Left lung (tissue), 10 donors: Measurements from ENCODE around the gene RBM20. TPM values are rescaled to one million over a fixed set of nuclear protein-coding genes. Genes with fewer than 3 reads are reported as not detected.

Experiments
- ATAC-seq: fragments of 200-7000 bp; cut with Tn5 transposase; one replicate; pipeline ENCODE4 v1.9.1; 2020; ENCODE audit warnings: moderate library complexity
- DNase-seq, 4 donors: peaks; one replicate each; pipeline ENCODE4 v3.0.0-alpha.2; 2013 to 2020
- H3K27ac ChIP-seq, 2 donors: fragments of 200-600 bp; sonication (generic) in 1 of 2; one replicate each; pipeline versions ENCODE4 v1.5.0 to v1.8.0; 2020 to 2021
- H3K27me3 ChIP-seq, 2 donors: fragments of 200-600 bp; sonication (generic) in 1 of 2; one replicate each; pipeline versions ENCODE4 v1.5.0 to v1.8.0; 2020 to 2021
- H3K36me3 ChIP-seq, 2 donors: fragments of 200-600 bp; sonication (generic) in 1 of 2; one replicate each; pipeline versions ENCODE4 v1.5.0 to v1.8.0; 2020 to 2021
- H3K4me1 ChIP-seq, 2 donors: fragments of 200-600 bp; one replicate each; pipeline ENCODE4 v1.8.0; 2021
- H3K4me3 ChIP-seq, 2 donors: fragments of 200-600 bp; sonication (generic) in 1 of 2; one replicate each; pipeline versions ENCODE4 v1.5.0 to v1.8.0; 2020 to 2021; ENCODE audit warnings: mild to moderate bottlenecking in 1 of 2
- H3K9me3 ChIP-seq, 2 donors: fragments of 200-600 bp; sonication (generic) in 1 of 2; one replicate each; pipeline versions ENCODE4 v1.5.0 to v1.8.0; 2020 to 2021
- intact Hi-C, 2 donors: fragments of 100-400 bp; cut with DNase I; formaldehyde crosslinking; loops; one replicate each; pipeline versions ENCODE4 v1.11.2 to v1.14.2; 2022
- polyA plus RNA-seq, 6 donors: library from polyadenylated mRNA; unstranded; fragments of 120-200 nt; gene quantifications; one replicate each; pipeline ENCODE4 v1.2.1, GENCODE V29; 2013; ENCODE audit not compliant: insufficient read length in 6 of 6
- total RNA-seq, 2 donors: library from RNA; stranded (reverse); fragmentation: NEBNext Ultra II Directional; extraction: Animal tissue kit (Norgen Biotek cat#: 25700); gene quantifications; one replicate each; pipeline ENCODE4 v1.2.1, GENCODE V29; 2021
- TF ChIP-seq, protein P1 (sequence below), 2 donors: fragments of 200-600 bp; sonication (generic) in 1 of 2; IDR thresholded peaks; one replicate each; pipeline versions ENCODE4 v1.5.0 to v1.8.0; 2021; ENCODE audit warnings: antibody characterized with exemption in 2 of 2
- donor health status: DM: no; HTN: yes; CAD: no.
- donor health status: DM: no; HTN: no; CAD: no.

Gene RBM20
- total and polyA plus RNA-seq, 8 donors, result 0.55 to 1.8 (median 1.1) TPM

DNA sequence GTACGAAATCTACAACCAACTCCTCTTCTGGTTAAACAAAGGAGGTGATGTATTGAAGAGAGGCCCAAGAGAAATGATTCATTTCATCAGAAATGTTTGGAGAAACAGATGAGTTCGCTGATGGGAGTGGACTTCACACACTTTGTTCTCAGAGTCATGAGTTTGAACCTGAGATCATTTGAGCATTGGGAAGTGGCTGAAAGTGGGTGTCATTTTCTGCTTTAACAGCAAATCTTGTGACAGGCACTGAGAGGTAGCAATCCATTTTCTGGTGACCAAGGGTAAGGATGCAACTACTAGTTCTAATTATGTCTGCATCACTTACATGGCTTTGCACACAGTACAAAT, 51.4 kb downstream of the RBM20 start:
- H3K27ac ChIP-seq, result no peak overlapping the region
- intact Hi-C loops, result no loop called here
- DNase-seq, result no peak
- H3K36me3 ChIP-seq, result no peaks in the 10 kb centered on the region
- H3K4me1 ChIP-seq, result no peaks in the 10 kb centered on the region
- no peak overlapping the region for H3K4me3 ChIP-seq
- TF ChIP-seq, protein P1, sequence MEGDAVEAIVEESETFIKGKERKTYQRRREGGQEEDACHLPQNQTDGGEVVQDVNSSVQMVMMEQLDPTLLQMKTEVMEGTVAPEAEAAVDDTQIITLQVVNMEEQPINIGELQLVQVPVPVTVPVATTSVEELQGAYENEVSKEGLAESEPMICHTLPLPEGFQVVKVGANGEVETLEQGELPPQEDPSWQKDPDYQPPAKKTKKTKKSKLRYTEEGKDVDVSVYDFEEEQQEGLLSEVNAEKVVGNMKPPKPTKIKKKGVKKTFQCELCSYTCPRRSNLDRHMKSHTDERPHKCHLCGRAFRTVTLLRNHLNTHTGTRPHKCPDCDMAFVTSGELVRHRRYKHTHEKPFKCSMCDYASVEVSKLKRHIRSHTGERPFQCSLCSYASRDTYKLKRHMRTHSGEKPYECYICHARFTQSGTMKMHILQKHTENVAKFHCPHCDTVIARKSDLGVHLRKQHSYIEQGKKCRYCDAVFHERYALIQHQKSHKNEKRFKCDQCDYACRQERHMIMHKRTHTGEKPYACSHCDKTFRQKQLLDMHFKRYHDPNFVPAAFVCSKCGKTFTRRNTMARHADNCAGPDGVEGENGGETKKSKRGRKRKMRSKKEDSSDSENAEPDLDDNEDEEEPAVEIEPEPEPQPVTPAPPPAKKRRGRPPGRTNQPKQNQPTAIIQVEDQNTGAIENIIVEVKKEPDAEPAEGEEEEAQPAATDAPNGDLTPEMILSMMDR (IDR thresholded peaks at IDR 0.05), result no peak
- no peak for ATAC-seq
- peaks cover 0 to 8% of the 10 kb centered on the region in 2 donors for H3K27me3 ChIP-seq
- H3K9me3 ChIP-seq, result peaks cover 0 to 12% of the 10 kb centered on the region in 2 donors

- DNase-seq (no peak), ATAC-seq (no peak)
- no peaks in the 10 kb centered on the region for H3K4me1 ChIP-seq
- TF ChIP-seq, protein P1 (IDR thresholded peaks at IDR 0.05), result no peak
- intact Hi-C loops, result no loop called here
- H3K27ac ChIP-seq, result no peak overlapping the region
- H3K9me3 ChIP-seq, result peaks cover 0 to 12% of the 10 kb centered on the region in 2 donors
- H3K4me3 ChIP-seq, result no peak overlapping the region
- no peaks in the 10 kb centered on the region for H3K36me3 ChIP-seq
- H3K27me3 ChIP-seq, result peaks cover 0 to 8% of the 10 kb centered on the region in 2 donors
Measured at GRCh38 chr10:110696436-110696835, 52.3 kb downstream of the RBM20 start.

DNA sequence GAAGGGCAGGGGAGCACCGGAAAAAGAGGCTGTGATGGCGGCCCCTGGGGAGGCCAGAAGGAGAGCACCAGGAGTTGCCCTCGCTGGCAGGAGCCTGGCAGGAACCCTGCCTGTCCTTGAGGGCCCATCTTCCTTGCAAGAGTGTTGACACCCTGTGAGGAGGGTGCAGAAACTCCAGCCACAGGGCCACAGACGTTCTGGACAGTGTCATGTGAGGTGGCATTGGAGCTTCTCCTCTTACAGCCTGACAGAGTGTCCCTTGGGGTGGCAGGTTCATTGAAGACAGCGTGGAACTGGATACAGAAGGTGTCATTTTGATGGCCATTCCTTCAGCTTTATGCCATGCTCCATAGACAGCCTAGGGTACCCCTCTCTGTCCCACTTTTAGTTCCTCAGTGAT, 54.2 kb downstream of the RBM20 start:
- no peaks in the 10 kb centered on the region for H3K9me3 ChIP-seq
- no peak overlapping the region for H3K4me3 ChIP-seq
- H3K36me3 ChIP-seq, result no peaks in the 10 kb centered on the region
- intact Hi-C loops, result no loop called here
- ATAC-seq (no peak), DNase-seq (no peak)
- H3K4me1 ChIP-seq, result no peaks in the 10 kb centered on the region
- H3K27ac ChIP-seq, result no peak overlapping the region
- TF ChIP-seq, protein P1 (IDR thresholded peaks at IDR 0.05), result no peak
- peaks cover 0 to 8% of the 10 kb centered on the region in 2 donors for H3K27me3 ChIP-seq

DNA sequence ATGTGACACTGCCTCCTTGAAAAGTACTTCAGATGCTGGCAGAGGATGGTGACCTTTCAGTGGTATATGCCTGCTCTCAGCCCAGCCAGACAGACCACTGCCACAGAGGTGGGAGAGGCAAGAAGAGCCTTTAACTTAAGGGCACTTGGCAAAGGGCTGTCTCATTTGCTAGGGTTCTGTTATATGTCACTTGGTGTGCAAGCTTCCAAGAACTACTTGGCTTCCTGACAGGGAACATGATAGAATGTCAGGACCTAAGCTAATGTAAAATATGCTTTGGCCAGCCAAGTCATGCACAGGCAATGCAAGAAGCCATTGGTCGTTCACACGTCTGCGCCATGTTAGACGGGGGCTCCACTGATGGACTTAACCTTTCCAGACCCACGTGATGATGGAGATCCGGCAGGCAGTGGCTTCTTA, 54.7 kb downstream of the RBM20 start:
- Histone ChIP-seq H3K36me3 (no peaks in the 10 kb centered on the region), H3K27ac (no peak overlapping the region), H3K4me3 (no peak overlapping the region), H3K4me1 (no peaks in the 10 kb centered on the region), H3K9me3 (no peaks in the 10 kb centered on the region), H3K27me3 (peaks cover 0 to 8% of the 10 kb centered on the region in 2 donors)
- no peak for DNase-seq
- intact Hi-C loops, result no loop called here
- TF ChIP-seq, protein P1 (IDR thresholded peaks at IDR 0.05), result no peak
- no peak for ATAC-seq

- DNase-seq (no peak), ATAC-seq (no peak)
- peaks cover 0 to 4% of the 10 kb centered on the region in 2 donors for H3K9me3 ChIP-seq
- no peaks in the 10 kb centered on the region for H3K4me1 ChIP-seq
- H3K36me3 ChIP-seq, result no peaks in the 10 kb centered on the region
- H3K27ac ChIP-seq, result no peak overlapping the region
- intact Hi-C loops, result no loop called here
- TF ChIP-seq, protein P1 (IDR thresholded peaks at IDR 0.05), result no peak
- no peak overlapping the region for H3K4me3 ChIP-seq
- H3K27me3 ChIP-seq, result peaks cover 0 to 8% of the 10 kb centered on the region in 2 donors
Measured at GRCh38 chr10:110699859-110700468, 55.8 kb downstream of the RBM20 start.
